NB4 (cell line): ENCODE data around the gene SPAG5.

Experiments used
- CTCF ChIP-seq: IDR thresholded peaks from one replicate; pipeline ENCODE4 v1.5.1; 2012; ENCODE audit warnings: low read depth, low read length
- POLR2A ChIP-seq: IDR thresholded peaks from 2 replicates; pipeline ENCODE4 v1.6.1; 2011; ENCODE audit warnings: mild to moderate bottlenecking; ENCODE audit not compliant: insufficient read length; ENCODE audit errors: extremely low read depth
- TF ChIP-seq, protein P1 (sequence below): IDR thresholded peaks from 2 replicates; pipeline ENCODE4 v1.6.1; 2011; ENCODE audit warnings: low read depth, low read length

GRCh38 chr17:28530250-28530649 is 68.6 kb downstream of the SPAG5 start:
- TF ChIP-seq CTCF (no peak), POLR2A (no peak)
- TF ChIP-seq, protein P1, sequence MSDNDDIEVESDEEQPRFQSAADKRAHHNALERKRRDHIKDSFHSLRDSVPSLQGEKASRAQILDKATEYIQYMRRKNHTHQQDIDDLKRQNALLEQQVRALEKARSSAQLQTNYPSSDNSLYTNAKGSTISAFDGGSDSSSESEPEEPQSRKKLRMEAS = no peak
